IPS DF 4.7 (cell line): Measurements from ENCODE around the gene AGAP2.
A peak's percentile ranks its signal among the peaks of the same experiment; 100 is the strongest.
"Not testable (repeated sequence)": the region's sequence is repeated elsewhere in the genome, so short reads cannot be mapped to it uniquely, and the experiment has no call there.

Source experiments
- DNase-seq: peaks from one replicate; pipeline ENCODE4 v3.0.0-alpha.2; 2013; ENCODE audit warnings: low spot score; ENCODE audit errors: extremely low read depth

AGAP2 gene

GRCh38 chr12:57738661-57739237 lies at the start of gene AGAP2:
Gene AGAP2 (minus strand): TSS chr12:57738742. CDS start chr12:57738246, 496 bp downstream.
- DNase-seq = no peak

DNA sequence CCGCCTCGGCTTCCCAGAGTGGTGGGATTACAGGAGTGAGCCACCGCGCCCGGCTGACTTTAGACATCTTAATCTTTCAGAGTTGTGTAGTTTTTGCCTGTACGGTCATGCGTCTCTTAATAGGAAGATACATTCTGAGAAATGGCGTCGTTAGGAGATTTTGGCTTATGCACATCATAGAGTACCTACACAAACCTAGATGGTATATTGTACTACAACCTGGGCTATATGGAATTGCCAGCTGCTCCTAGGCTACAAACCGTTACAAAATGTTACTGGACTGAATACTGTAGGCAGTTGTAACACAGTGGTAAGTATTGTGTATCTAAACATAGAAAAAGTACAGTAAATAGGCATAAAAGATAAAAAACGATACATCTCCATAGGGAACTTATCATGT lies 45.3 kb upstream of the AGAP2 start:
- no peak for DNase-seq

GRCh38 chr12:57783466-57783801 lies 44.9 kb upstream of the AGAP2 start:
- DNase-seq = no peak

GRCh38 chr12:57782608-57783465 lies 44.3 kb upstream of the AGAP2 start, which contains the start of gene TSFM:
Gene TSFM (plus strand): TSS chr12:57782787. CDS start chr12:57782802, 15 bp downstream.
- peak; percentile 87 for DNase-seq

- DNase-seq = no peak
Measured at GRCh38 chr12:57782243-57782607, 43.7 kb upstream of the AGAP2 start.

- no peak for DNase-seq
Measured at GRCh38 chr12:57781801-57782200, 43.3 kb upstream of the AGAP2 start.

- no peak for DNase-seq
Measured at GRCh38 chr12:57781244-57781643, 42.7 kb upstream of the AGAP2 start.

- no peak for DNase-seq
Measured at GRCh38 chr12:57780284-57780897, 41.8 kb upstream of the AGAP2 start.

GRCh38 chr12:57779736-57780135 lies 41.2 kb upstream of the AGAP2 start:
- no peak for DNase-seq

DNA sequence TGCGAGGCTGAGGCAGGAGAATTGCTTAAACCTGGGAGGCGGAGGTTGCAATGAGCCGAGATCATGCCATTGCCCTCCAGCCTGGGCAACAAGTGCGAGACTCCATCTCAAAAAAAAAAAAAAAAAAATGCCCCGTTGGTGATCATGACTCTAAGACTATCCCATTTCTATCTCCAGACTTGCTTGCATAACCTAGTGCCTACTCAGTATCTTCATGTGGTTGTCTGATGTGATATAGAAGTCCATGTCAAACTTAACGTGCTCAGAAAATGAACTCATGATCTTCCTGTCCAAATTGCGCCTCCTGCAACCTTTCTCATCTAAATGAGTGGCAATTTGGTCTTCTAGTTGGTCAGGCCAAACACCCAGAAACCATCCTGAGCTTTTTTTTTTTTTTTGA lies 39.4 kb upstream of the AGAP2 start:
- no peak for DNase-seq

- DNase-seq = no peak
Measured at GRCh38 chr12:57777367-57777766, 38.8 kb upstream of the AGAP2 start.

GRCh38 chr12:57776247-57776587 lies 37.7 kb upstream of the AGAP2 start:
- DNase-seq = no peak

DNA sequence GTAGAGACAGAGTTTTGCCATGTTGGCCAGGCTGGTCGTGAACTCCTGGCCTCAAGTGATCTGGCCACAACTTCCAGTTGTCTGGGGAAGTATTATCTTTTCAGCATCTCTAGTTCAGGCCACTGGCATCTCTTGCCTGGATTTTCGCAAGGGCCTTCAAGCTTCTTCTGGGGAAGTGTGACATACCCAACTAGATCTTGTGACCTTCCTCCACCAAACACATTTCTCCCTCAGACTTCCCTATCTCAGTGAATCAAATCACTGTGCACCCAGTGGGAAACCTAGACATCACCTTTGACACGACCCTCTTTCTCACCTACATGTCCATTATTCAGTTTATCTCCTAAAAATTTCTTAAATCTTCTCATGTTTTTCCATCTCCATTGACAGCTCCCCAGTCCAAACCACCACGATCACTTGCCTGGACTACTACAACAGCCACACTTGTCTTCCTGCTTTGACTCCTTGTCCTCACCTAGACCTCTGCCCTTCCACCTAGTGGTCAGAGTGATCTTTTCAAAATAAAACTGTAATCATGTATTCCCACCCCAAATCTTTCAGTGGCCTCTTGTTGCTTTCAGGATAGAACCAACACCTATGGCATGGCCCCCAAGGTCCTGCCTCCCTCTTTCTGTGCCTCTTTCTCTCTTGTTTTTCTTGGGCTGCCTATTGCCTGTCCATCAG lies 37.2 kb upstream of the AGAP2 start:
- no peak for DNase-seq

GRCh38 chr12:57775044-57775443 lies 36.5 kb upstream of the AGAP2 start:
- no peak for DNase-seq

- DNase-seq = not testable (repeated sequence)
Measured at GRCh38 chr12:57774634-57775033, 36.1 kb upstream of the AGAP2 start.

GRCh38 chr12:57772429-57773322 lies 34.1 kb upstream of the AGAP2 start, which contains the start of gene EEF1AKMT3:
Gene EEF1AKMT3 (plus strand): TSS chr12:57772614. CDS start chr12:57772725, 111 bp downstream.
- DNase-seq = no peak

DNA sequence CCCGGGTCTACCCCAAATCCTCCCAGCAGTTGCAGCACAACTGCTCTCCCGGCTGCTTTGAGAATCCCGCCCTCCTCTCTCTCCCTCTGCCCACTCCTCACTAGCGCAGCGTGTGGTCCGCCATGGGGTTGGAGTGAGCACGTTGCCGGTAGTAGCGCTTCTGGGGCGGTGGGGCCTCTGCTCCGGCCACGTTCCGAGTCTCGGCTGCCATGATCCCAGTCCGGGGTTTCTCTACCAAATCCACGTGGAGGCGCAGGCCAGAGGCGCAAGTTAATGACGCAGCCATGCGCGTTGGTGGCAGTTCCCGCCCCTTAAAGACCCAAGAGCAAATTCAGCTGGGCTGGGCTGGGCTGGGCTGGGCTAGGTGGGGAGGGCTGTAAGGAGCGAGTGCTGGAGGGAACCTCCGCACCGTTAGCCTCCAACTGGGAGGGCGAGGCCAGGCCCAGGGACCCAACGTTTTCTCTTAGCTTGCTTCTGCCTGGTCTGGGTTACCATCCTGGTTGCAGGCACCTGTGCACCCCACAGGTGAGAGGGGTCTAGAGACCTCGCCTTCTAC lies 33.4 kb upstream of the AGAP2 start, which contains the start of gene METTL1:
Gene METTL1, minus strand, starts transcription at position 233 of the 556 bp plus-strand sequence. Its CDS starts 22 bp downstream, at position 211.
- DNase-seq = peak; percentile 92

DNA sequence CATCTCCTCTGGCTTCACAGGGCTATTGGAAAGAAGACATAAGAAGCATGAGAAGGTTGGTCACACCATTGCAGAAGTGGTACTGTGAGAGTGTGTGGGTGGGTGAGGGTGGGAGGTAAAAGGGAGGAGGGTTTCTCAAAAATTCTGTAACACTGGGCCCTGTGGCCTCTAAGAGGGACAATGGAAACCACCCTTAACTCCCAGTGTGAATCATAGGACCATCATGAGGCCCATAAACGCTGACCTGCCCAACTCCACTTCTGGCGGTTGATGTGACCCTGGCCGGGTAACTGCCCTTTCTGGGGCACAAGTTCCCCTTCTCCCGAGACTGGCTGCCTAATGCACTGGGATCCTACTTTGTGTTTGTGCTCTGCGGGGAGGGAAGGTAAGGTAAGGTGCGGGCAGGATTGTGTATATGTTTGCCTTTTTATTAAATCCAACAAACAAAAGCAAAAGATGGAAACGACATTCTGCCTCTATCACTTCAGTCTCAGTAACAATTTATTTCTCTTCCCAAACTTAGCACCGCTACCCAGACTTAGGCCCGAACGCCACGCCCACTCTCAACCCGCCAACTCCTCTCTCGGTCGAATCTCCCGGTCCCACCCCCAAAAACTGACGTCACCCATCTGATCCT lies 32.8 kb upstream of the AGAP2 start:
- peak; percentile 90 for DNase-seq

GRCh38 chr12:57770734-57771133 lies 32.2 kb upstream of the AGAP2 start:
- no peak for DNase-seq

DNA sequence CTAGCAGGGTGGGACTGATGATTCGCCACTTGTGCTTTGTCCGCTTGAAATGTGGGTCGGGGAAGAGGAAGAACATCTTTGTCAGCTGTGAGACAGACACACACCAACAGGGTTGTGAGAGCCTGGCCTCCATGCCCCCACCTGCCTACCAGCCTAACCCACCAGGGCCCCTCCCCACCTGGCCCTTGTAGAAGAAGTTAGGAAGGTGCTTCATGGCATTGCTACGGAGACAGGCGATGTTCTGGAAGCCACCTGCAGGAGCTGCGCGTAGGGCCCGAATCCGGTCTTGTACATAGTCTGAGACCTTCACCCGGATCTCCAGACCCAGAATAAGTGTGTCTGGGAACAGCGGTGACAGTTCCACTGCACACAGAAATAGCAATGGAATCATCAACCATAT lies 31.1 kb upstream of the AGAP2 start:
- DNase-seq = no peak
